Gastroesophageal sphincter (tissue), 3 donors: Measurements from ENCODE around the gene SUPT4H1.

Experiments
- EP300 ChIP-seq: sonication (generic); formaldehyde crosslinking; IDR thresholded peaks from one replicate; pipeline ENCODE4 v1.6.1; 2017; ENCODE audit warnings: antibody characterized with exemption, mild to moderate bottlenecking
- POLR2A ChIP-seq, 2 donors: fragments of 450-650 bp; IDR thresholded peaks; one replicate each; pipeline ENCODE4 v1.6.1; 2017; ENCODE audit warnings: antibody characterized with exemption in 2 of 2, mild to moderate bottlenecking in 2 of 2, moderate library complexity in 1 of 2
- POLR2AphosphoS5 ChIP-seq: sonication (generic); formaldehyde crosslinking; IDR thresholded peaks from one replicate; pipeline ENCODE4 v1.6.1; 2017; ENCODE audit warnings: antibody characterized with exemption
- TF ChIP-seq, protein P1 (sequence below), 4 experiments: fragments of 200-600 bp in 2 of 4; fragments of 450-650 bp in 2 of 4; sonication (generic) in 1 of 4; IDR thresholded peaks; one replicate each; pipeline ENCODE4 v1.5.1; 2017 to 2019; ENCODE audit warnings: antibody characterized with exemption in 4 of 4, mild to moderate bottlenecking in 2 of 4, moderate library complexity in 2 of 4

DNA sequence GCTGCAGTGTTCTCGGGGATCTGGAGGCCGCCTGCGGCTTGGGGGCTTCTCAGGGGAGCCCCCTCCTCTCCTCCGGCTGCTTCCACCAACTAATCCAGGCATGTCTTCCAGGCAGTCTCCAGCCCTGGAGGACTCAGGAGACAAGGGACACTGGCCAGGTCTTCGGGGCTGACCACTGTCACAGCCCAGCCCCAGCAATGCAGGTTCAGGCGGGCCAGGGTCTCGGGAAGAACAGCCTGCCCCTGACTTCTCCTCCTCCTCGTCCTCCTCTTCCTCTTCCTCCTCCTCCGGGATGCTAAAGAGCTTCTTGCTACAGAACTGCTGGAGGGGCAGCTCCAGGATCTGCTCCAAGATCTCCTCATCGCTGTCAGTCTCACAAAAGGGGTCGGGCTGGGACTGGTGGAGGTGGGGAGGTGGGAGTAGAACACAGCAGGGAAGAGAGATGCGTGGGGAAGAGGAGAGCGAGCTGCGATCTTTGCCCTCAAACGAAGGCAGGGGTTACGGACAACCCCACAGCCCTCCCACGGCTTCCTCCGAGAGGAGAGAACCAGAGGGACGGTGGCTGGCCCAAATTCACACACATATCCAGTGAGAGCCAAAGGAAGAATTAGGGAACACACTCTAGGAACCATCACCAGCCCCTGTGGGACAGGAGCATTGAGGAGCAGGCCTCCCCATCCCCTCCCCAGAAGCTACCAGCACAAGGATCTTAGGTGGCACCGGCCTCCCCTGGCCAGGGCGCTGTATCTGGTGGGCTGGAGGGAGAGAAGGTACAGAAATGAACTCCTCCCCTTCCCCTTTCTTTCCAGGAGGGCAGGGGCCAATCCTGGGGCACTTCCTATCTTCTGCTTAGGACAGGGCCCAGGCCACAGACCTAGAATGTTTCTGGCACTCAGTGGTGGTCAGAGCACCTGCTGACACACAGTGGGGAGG lies 42.8 kb downstream of the SUPT4H1 start:
- TF ChIP-seq POLR2AphosphoS5 (no peak), POLR2A (IDR thresholded peaks at IDR 0.05) (no peak), EP300 (no peak)
- TF ChIP-seq, protein P1, sequence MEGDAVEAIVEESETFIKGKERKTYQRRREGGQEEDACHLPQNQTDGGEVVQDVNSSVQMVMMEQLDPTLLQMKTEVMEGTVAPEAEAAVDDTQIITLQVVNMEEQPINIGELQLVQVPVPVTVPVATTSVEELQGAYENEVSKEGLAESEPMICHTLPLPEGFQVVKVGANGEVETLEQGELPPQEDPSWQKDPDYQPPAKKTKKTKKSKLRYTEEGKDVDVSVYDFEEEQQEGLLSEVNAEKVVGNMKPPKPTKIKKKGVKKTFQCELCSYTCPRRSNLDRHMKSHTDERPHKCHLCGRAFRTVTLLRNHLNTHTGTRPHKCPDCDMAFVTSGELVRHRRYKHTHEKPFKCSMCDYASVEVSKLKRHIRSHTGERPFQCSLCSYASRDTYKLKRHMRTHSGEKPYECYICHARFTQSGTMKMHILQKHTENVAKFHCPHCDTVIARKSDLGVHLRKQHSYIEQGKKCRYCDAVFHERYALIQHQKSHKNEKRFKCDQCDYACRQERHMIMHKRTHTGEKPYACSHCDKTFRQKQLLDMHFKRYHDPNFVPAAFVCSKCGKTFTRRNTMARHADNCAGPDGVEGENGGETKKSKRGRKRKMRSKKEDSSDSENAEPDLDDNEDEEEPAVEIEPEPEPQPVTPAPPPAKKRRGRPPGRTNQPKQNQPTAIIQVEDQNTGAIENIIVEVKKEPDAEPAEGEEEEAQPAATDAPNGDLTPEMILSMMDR (IDR thresholded peaks at IDR 0.05) = no peak
